Brain pericyte (primary cell): ENCODE results near the gene WIPF2.

Experiments used
- DNase-seq: peaks from one replicate; pipeline ENCODE4 v3.0.0-alpha.2; 2012; ENCODE audit warnings: low read depth, low spot score

WIPF2 gene

GRCh38 chr17:40218740-40219593 lies at the start of gene WIPF2:
Gene WIPF2, plus strand, starts transcription at chr17:40219304. Its CDS starts 37,156 bp downstream, at chr17:40256460.
- peak; percentile 85 for DNase-seq

- DNase-seq: no peak
Measured at GRCh38 chr17:40170325-40170724, 48.8 kb upstream of the WIPF2 start.

DNA sequence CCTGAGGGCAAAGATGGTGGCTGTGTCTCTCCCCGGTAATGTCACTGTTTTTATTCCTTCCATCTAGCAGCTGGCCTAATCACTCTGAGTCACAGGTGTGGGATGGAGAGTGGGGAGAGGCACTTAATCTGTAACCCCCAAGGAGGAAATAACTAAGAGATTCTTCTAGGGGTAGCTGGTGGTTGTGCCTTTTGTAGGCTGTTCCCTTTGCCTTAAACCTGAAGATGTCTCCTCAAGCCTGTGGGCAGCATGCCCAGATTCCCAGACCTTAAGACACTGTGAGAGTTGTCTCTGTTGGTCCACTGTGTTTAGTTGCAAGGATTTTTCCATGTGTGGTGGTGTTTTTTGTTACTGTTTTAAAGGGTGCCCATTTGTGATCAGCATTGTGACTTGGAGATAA lies 47.4 kb upstream of the WIPF2 start:
- no peak for DNase-seq

- DNase-seq: no peak
Measured at GRCh38 chr17:40173091-40173777, 45.9 kb upstream of the WIPF2 start.

DNA sequence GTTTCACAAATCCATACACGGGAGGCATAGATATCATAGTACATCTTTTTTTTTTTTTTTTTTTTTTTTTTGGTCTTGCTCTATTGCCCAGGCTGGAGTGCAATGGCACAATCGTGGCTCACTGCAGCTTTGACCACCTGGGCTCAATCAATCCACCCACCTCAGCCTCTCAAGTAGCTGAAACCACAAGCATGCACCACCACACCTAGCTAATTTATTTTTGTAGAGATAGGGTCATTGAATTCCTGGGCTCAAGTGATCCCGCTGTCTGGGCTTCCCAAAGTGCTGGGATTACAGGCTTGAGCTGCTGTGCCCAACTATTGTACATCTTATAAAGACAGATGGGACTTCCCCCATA lies 45.3 kb upstream of the WIPF2 start:
- no peak for DNase-seq

DNA sequence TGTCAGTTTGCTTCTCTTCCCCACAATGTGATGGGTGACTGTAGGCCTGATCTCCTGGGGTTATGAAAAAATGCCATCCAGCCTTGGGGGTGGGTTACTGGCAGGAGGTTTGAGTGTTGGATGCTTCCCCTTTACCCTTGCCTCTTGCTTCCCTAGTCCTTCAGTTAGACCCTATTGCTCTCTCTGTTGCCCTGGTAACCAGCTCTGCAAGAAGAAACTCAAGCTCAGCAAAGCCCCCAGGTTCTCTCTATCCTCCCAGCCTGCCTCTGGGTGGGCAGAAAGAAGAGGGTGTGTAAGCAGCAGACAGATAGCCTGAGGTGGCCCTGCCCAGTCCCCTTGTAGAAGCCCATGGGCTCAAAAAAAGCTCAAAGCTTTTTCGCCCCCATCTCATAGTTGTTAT lies 44.6 kb upstream of the WIPF2 start:
- DNase-seq: no peak

DNA sequence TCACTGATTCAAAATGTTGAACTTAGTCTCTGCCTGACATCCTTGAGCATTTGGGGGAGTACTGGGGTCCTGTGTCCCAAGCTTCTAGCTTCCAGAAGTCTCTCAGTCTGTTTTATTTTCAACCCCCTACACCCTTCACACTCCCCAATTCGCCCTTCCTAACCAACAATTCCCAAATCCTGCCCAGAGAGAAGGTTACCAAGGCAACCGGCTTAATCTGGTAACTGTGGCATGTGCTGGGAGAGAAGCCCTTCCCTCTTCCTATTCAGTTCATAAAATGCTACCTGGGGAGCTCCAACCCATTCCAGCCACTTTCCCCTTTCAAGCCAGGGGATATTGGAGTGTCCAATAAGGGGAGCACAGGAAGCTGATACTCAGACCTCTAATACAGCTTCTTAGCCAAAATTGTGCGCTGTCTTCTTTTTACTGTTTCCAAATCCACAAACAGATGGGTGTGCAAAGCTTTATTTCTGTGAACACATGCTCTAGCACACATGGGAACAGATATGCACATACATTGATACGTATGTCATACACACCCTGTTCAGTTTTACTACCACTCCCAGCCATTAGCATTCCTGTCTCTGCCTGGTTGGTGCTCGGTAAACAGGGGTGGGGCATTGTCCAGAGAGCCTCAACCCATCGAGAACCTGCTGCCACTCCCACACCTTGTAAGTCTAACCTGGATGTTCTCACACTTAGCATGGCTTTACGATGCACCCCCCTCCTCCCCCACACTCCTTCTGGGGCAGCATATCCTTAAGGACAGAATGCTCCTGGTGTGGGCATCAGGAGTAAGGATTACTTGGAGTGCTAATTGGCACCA lies 43.0 kb upstream of the WIPF2 start:
- DNase-seq: no peak

GRCh38 chr17:40176754-40177110 lies 42.4 kb upstream of the WIPF2 start:
- no peak for DNase-seq

DNA sequence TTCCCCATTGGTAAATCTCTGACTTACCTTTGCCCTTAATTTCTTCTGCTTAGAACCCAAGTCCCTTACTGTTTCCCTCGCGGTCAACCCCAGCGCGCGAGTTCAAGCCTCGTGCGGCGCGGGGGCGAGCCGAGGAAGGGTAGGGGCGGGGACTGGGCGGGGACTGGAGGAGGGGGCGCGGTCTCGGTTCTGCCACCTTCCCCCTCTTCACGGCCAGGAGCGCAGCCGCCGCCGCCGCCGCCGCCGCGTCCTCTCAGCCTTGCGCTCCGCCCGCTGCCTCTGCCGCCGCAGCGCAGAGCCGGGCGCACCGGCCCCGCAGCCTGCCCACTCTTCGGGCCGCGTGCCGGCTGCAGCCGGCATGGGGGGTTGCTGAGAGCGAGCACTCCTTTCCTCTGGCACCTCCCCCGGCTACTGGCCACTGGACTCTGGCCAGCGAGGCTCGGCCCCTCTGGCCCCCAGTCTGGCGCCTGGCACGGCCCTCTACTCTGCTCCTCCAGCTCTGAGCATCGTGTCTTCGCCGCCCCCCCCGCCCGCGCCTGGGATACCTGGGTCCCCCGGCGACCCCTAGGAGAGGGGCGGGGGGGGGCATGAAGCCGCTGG lies 41.7 kb upstream of the WIPF2 start, which contains the start of gene RAPGEFL1:
RAPGEFL1 (plus strand) TSS at position 196 of the 600 bp plus-strand sequence; CDS start at position 588, 392 bp downstream.
- DNase-seq: no peak

DNA sequence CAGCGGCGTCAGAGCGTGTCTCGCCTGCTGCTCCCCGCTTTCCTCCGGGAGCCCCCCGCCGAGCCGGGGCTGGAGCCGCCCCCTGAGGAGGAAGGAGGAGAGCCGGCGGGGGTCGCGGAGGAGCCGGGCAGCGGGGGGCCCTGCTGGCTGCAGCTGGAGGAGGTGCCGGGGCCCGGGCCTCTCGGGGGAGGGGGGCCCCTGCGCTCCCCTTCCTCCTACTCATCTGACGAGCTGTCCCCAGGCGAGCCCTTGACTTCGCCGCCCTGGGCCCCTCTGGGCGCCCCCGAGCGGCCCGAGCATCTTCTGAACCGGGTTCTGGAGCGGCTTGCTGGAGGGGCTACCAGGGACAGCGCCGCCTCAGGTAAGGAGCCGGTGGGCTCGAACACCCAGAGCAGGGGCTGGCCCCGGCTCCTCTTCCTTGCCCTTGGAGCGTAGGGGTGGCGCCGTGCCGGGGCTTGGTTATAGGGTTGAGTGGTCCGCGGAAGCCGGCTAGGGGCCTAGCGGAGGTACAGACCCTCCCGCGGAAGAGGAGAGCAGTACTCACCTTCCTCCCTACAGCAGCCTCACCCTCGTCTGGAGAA lies 41.0 kb upstream of the WIPF2 start:
- no peak for DNase-seq

GRCh38 chr17:40178660-40179059 lies 40.4 kb upstream of the WIPF2 start:
- no peak for DNase-seq

DNA sequence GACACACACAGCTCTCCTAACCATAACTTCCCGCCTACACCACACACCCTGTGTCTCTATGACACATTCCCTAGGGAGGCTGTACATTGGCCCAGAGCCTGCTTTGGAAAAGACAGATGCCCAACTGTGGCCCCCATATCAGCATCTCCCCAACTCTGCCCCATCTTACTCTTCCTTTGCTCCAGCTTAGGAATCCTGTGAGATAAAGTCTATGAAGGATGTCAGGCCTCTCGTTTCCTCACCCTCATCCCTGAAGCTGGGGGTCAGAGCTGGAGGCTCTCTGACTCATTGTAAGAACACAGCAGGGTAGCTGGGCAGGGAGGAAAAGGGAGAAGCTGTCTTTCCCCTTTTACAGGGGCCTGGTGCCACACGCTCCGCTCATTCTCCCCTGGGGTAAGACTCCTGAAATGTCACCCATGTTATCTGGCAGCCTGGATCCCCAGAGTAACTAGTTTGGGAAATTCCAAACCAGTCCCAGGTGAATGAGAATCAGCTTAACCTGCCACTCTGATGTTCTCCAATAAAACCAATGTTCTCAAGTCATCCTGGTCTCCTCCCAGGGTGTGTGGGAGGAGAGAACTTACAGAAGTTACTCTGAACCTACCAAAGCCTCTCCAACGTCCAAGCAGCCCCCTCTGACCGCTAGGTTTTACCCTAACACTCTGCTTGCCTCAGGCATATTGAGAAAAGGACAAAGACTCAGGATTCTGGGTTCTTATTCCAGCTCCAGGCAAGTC lies 39.0 kb upstream of the WIPF2 start:
- peak; percentile 45 for DNase-seq

GRCh38 chr17:40180694-40181093 lies 38.4 kb upstream of the WIPF2 start:
- DNase-seq: no peak

DNA sequence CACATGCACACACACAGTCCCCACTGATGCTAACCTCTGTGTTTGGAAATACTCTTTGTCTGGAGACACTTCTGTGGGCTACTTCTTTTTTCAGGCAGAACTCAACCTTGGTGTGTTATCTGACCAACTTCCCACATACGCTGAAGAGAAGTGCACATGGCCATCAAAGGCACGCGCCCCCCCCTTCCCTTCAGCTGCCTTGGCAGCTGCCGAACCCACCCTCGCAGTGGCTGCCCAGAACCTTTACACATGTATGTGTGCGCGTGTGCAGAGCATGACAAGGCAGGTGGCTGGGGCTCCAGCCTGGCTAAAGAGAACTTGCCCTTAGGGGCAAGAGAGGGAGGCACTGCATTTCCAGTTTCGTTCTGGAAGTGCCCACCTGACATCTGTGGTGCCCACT lies 37.9 kb upstream of the WIPF2 start:
- no peak for DNase-seq

DNA sequence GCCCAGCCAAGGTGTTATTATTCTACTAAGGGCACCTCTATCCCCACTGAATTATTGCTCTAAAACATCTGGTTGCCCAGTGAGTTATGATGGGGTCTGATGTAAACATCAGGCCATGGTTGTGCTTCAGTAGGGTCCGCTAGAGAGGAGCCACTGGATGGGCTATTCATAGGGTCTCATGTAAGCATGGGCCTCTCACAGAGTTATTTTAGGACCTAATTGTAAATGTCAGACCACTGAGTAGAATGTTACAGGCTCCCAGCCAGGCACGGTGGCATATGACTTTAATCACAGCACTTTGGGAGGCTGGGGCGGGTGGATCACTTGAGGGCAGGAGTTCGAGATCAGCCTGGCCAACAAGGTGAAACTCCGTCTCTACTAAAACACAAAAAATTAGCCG lies 36.5 kb upstream of the WIPF2 start:
- no peak for DNase-seq

GRCh38 chr17:40187238-40187637 lies 31.9 kb upstream of the WIPF2 start:
- no peak for DNase-seq

GRCh38 chr17:40188694-40189093 lies 30.4 kb upstream of the WIPF2 start:
- DNase-seq: no peak

DNA sequence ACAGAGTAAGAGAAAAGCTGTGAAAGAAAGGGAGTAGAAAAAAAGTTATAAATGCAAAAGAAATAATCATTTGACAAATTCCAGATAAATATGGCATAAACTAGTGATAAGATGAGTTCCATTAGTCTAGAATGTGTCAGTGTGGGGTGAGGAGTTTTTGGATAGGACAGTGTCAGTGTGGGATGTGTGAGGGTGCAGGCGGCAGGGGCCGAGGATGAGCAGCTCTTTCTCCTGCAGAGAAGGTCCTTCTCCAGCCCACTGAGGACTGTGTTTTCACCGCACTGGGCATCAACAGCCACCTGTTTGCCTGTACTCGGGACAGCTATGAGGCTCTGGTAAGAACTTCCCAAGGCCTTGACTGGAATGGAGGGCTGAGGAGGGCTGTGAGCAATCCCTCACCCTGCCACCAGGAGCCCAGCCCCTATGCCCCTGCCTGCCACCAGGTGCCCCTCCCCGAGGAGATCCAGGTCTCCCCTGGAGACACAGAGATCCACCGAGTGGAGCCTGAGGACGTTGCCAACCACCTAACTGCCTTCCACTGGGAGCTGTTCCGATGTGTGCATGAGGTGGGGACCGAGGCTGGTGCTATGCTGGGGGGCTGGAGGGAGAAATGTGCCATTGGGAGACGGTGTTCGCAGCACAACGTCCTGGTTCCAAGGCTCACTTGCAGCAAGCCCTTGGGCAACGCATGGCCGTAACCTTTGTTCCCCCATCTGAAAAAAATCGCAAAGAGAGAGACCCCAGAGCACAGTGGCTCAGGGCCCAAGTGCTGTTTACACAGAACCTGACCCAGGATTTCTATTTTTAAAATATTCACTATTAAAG lies 28.7 kb upstream of the WIPF2 start:
- no peak for DNase-seq

DNA sequence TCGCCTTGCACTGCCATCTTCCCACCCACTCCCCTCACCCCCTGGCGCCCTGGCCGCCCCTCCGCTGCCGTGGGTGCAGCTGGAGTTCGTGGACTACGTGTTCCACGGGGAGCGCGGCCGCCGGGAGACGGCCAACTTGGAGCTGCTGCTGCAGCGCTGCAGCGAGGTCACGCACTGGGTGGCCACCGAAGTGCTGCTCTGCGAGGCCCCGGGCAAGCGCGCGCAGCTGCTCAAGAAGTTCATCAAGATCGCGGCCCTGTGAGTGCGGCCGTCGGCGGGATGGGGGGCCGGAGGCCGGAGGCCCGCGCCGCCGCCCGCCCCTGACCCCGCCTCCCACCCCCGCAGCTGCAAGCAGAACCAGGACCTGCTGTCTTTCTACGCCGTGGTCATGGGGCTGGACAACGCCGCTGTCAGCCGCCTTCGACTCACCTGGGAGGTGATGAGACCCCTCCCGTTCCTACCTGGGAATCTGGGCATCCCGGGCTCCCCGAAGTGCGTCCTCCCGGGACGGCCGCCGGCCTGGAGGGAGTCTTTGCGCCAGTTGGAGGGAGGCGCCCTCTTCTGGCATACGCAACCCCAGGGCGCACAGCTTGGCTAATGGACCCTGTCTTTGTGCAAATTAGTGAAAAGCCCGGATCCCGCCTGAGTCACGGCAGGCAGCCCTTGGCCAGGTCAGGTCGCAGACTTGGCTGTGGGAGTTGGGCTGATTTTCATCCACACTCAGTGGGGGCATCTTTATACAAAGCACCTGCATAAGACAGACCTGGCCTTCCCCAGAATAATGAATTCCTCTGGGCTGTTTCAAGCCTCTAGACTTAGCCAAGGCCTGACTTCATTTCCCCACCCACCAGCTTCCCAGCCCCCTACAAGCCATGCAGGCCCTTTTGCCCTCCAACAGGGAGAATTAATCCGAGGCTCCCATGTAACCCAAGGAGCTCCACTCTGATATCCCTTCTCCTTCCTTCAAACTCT lies 27.6 kb upstream of the WIPF2 start:
- DNase-seq: no peak
